HG03196 (cell line): ENCODE data around the gene SLC29A3.

ENCODE experiments used
- ATAC-seq: cut with Tn5 transposase; IDR thresholded peaks from one replicate; pipeline ENCODE4 v1.9.1; 2021; ENCODE audit not compliant: unreplicated experiment

The SLC29A3 gene

GRCh38 chr10:71408436-71409225 lies 89.6 kb downstream of the SLC29A3 start:
- no peak for ATAC-seq

DNA sequence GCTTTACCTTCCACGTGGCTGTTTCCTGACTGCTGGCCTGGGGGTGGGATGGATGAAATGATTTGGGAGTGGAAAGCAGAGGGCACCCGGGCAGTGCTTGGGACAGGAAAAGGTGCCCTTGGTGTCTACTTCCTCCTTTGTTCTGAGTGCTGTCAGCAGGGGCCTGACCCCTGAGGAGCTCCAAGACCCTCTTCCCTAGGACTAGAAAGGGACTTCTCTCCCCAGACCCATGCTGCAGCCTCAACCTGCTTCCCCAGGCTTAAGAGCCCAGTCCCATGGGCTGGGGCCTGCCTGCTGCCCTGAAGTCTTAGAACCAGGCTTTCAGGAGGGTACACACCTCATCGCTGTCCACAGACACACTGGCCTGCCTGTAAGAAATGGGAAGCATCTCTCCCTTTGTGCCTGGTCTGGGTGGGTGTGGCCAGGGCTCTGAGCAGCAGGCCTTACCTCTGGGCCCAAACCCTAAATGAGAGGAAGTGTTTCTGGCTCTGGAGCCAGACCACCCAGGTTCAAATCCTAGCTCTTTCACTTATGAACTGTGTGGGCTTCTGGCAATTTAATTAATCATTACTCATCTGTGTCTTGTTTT lies 90.6 kb downstream of the SLC29A3 start:
- ATAC-seq: no peak
